ENCODE results near the gene ABR. TPM values are rescaled to one million over a fixed set of nuclear protein-coding genes. Genes with fewer than 3 reads are reported as not detected.

ABR gene
- total and polyA plus RNA-seq, 2 of the 8 experiments (the other 6 are each of a cell fraction or from before 2014, with no cell fraction given) = 44.8 to 47.2 TPM

DNA sequence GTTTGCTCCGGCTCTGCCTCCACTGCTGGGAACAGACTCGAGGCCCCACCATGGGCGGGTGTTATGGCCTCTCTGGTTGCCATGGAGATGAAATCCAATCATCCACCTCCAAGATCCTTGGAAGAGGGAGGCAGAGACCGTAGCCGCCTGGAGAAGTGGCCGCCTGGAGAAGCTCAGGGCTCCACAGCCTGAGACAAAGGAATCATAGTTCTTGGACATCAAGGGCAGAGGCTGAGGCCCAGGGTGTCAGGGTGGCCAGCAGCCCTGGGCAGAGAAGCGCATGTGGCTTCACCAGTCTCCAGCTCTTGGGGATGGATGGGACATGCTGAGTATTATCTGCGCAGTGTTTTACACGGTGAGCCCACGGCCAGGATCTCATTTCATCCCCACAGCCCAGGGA, 36.2 kb downstream of the ABR start:
- H2BK120ac ChIP-seq (replicated peaks; ENCODE audit: low read depth, low read length) = no peak overlapping the region
- 86% methylated on average over 10 of the region's 10 CpGs; no CpG with 5 or more reads in 1 of the 2 experiments for WGBS, 2 experiments (ENCODE audit: extremely low coverage in 1 of 2, insufficient coverage in 1 of 2, insufficient read length in 1 of 2, insufficient replicate concordance in 2 of 2, low coverage in 1 of 2, low lambda C conversion rate in 2 of 2, missing lambda C conversion rate in 1 of 2)
- peaks cover 0 to 4% (median 1%) of the 10 kb centered on the region in 4 experiments; a peak in 2 of 7 replicates for H3K4me1 ChIP-seq (replicated peaks in 1 of 4; ENCODE audit: control insufficient read depth in 3 of 4, insufficient read depth in 4 of 4, low read length in 3 of 4)
- DNase-seq (ENCODE audit: low read depth in 1 of 2, low spot score in 2 of 2) (no peak), FAIRE-seq (no peak)
- no peak overlapping the region for H3K4ac ChIP-seq (replicated peaks; ENCODE audit: insufficient read length, low read depth, low read length)
- no peak overlapping the region for H4K5ac ChIP-seq (ENCODE audit: insufficient read length, low read depth, low read length)
- TF ChIP-seq TCF12 (IDR thresholded peaks at IDR 0.05; ENCODE audit: low read depth, low read length) = no peak
- TF ChIP-seq BRCA1 (IDR thresholded peaks at IDR 0.05; ENCODE audit: low read depth, low read length) = no peak
- no peak for TF ChIP-seq RAD21 (IDR thresholded peaks at IDR 0.05 in 1 of 2, conservative IDR thresholded peaks at IDR 0.05 in 1 of 2; ENCODE audit: low read depth in 2 of 2, low read length in 2 of 2)
- no peak for TF ChIP-seq ATF2 (IDR thresholded peaks at IDR 0.05; ENCODE audit: low read length)
- no peak for TF ChIP-seq JUN (IDR thresholded peaks at IDR 0.05; ENCODE audit: low read depth, low read length)
- TF ChIP-seq POU5F1 (IDR thresholded peaks at IDR 0.05; ENCODE audit: low read depth, low read length) = no peak
- TF ChIP-seq, protein P1, sequence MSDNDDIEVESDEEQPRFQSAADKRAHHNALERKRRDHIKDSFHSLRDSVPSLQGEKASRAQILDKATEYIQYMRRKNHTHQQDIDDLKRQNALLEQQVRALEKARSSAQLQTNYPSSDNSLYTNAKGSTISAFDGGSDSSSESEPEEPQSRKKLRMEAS (IDR thresholded peaks at IDR 0.05) = no peak
- TF ChIP-seq POLR2AphosphoS5 (IDR thresholded peaks at IDR 0.05; ENCODE audit: low read depth, low read length) = no peak
- no peak overlapping the region for H2BK15ac ChIP-seq (ENCODE audit: low read length)
- no peak overlapping the region for H3K4me2 ChIP-seq (ENCODE audit: insufficient read depth in 1 of 2, low read depth in 2 of 2, low read length in 2 of 2)
- no peak overlapping the region for H2AFZ ChIP-seq (ENCODE audit: low read length)
- no peaks in the 10 kb centered on the region for H3K36me3 ChIP-seq (ENCODE audit: control insufficient read depth in 2 of 4, insufficient read depth in 4 of 4, low read length in 3 of 4)
- no peak overlapping the region for H3K18ac ChIP-seq (ENCODE audit: extremely low read depth, low read length)
- ChIA-PET CTCF (ENCODE audit: partially characterized antibody) (interaction anchor here (0.6 to 11.3 kb wide), 9 partner anchors 9 to 590 kb away, joined by 3 to 178 read pairs (median 3); no protein-coding TSS in a partner anchor), POLR2A (ENCODE audit: partially characterized antibody) (interaction anchor here (0.9 to 1.5 kb wide), 3 partner anchors 11 to 34 kb away, joined by 3 to 4 read pairs (median 3); no protein-coding TSS in a partner anchor)
- no peak overlapping the region for H2AK5ac ChIP-seq (ENCODE audit: low read depth, low read length)
- no peak overlapping the region for H3K56ac ChIP-seq (replicated peaks; ENCODE audit: insufficient read length, low read depth, low read length)
- H2BK5ac ChIP-seq (ENCODE audit: low read depth, low read length) = no peak overlapping the region
- no peak overlapping the region for H4K8ac ChIP-seq (ENCODE audit: extremely low read depth, insufficient read depth, low read length)
- no peaks in the 10 kb centered on the region; the same call in 1 of the 2 replicates for H3K79me1 ChIP-seq (ENCODE audit: low read depth, low read length)
- H3K4me3 ChIP-seq (ENCODE audit: extremely low read depth in 1 of 4, insufficient read depth in 2 of 4, low read depth in 3 of 4, low read length in 4 of 4) = no peak overlapping the region
- H3K9ac ChIP-seq (replicated peaks in 1 of 4; ENCODE audit: extremely low read depth in 1 of 4, low read depth in 3 of 4, low read length in 3 of 4) = no peak overlapping the region
- peaks cover 2 to 3% of the 10 kb centered on the region in 2 experiments for H4K20me1 ChIP-seq (replicated peaks in 1 of 2; ENCODE audit: control insufficient read depth in 1 of 2, insufficient read depth in 2 of 2, low read length in 2 of 2)
- no peaks in the 10 kb centered on the region for H3K27me3 ChIP-seq (replicated peaks in 1 of 4; ENCODE audit: control insufficient read depth in 3 of 4, extremely low read depth in 1 of 4, insufficient read depth in 3 of 4, low read length in 3 of 4)
- H2BK12ac ChIP-seq (ENCODE audit: low read depth, low read length) = no peak overlapping the region
- no peak overlapping the region for H2BK20ac ChIP-seq (ENCODE audit: low read length)
- no peaks in the 10 kb centered on the region for H3K79me2 ChIP-seq (ENCODE audit: control insufficient read depth in 1 of 2, insufficient read depth in 2 of 2, low read length in 2 of 2)
- H3K23me2 ChIP-seq (ENCODE audit: low read depth, low read length) = no peaks in the 10 kb centered on the region
- H3K27ac ChIP-seq (ENCODE audit: low read depth, low read length) = no peak overlapping the region; the same call in 1 of the 2 replicates
- no peak overlapping the region for H4K91ac ChIP-seq (replicated peaks; ENCODE audit: insufficient read length, low read length)
- H3K9me3 ChIP-seq (ENCODE audit: insufficient read depth in 2 of 2, low read depth in 1 of 2, low read length in 1 of 2) = no peaks in the 10 kb centered on the region; a peak in 1 of 4 replicates
- no peak overlapping the region for H3K14ac ChIP-seq (ENCODE audit: insufficient read length)
- no peak overlapping the region for H3K23ac ChIP-seq (ENCODE audit: insufficient read length)
